ENCODE measurements around the gene STK25. TPM values are rescaled to one million over a fixed set of nuclear protein-coding genes. Genes with fewer than 3 reads are reported as not detected.

STK25 gene
- total RNA-seq, 2 experiments from 2014 or later = 120 to 201 TPM

GRCh38 chr2:241540401-241540770 lies 32.0 kb upstream of the STK25 start:
- Histone ChIP-seq H3K36me3 (ENCODE audit: insufficient read depth, low read length) (no peaks in the 10 kb centered on the region), H3K4me2 (ENCODE audit: low read length) (no peak overlapping the region), H3K9me2 (ENCODE audit: insufficient read depth, low read length) (no peaks in the 10 kb centered on the region), H3K79me2 (ENCODE audit: insufficient read depth, low read depth, low read length) (no peaks in the 10 kb centered on the region), H3K4me1 (ENCODE audit: insufficient read depth, low read length, poor library complexity, severe bottlenecking) (no peaks in the 10 kb centered on the region), H3K9me3 (ENCODE audit: low read length) (no peaks in the 10 kb centered on the region), H3K4me3 (ENCODE audit: low read depth, low read length, poor library complexity, severe bottlenecking) (no peak overlapping the region), H3K27ac (ENCODE audit: low read depth, low read length, poor library complexity, severe bottlenecking) (no peak overlapping the region), H2AFZ (ENCODE audit: low read length) (no peak overlapping the region), H4K20me1 (ENCODE audit: insufficient read depth, low read length) (no peaks in the 10 kb centered on the region)
- ChIA-PET CTCF (ENCODE audit: unreplicated experiment) (no interaction called here), POLR2A (no interaction called here)
- intact Hi-C loops (cut with micrococcal nuclease; ENCODE audit: unreplicated experiment) = no loop called here
- no TSS peak for BruUV-seq (replicated peaks)
- DNase-seq (ENCODE audit: low spot score) = no peak
- no peak for TF ChIP-seq EZH2phosphoT487 (IDR thresholded peaks at IDR 0.05; ENCODE audit: borderline replicate concordance, low read depth, low read length)
- TF ChIP-seq CTCF (conservative IDR thresholded peaks at IDR 0.05; ENCODE audit: low read length) = no peak

- no peaks in the 10 kb centered on the region for H3K36me3 ChIP-seq (ENCODE audit: insufficient read depth, low read length)
- no peaks in the 10 kb centered on the region for H3K4me1 ChIP-seq (ENCODE audit: insufficient read depth, low read length, poor library complexity, severe bottlenecking)
- no peaks in the 10 kb centered on the region for H4K20me1 ChIP-seq (ENCODE audit: insufficient read depth, low read length)
- POLR2A ChIA-PET = no interaction called here
- H3K79me2 ChIP-seq (ENCODE audit: insufficient read depth, low read depth, low read length) = no peaks in the 10 kb centered on the region
- no peaks in the 10 kb centered on the region for H3K9me3 ChIP-seq (ENCODE audit: low read length)
- no peak overlapping the region for H3K4me3 ChIP-seq (ENCODE audit: low read depth, low read length, poor library complexity, severe bottlenecking)
- no TSS peak for BruUV-seq (replicated peaks)
- H3K27ac ChIP-seq (ENCODE audit: low read depth, low read length, poor library complexity, severe bottlenecking) = no peak overlapping the region
- no peak overlapping the region for H2AFZ ChIP-seq (ENCODE audit: low read length)
- intact Hi-C loops (cut with micrococcal nuclease; ENCODE audit: unreplicated experiment) = no loop called here
- DNase-seq (ENCODE audit: low spot score) = no peak
- TF ChIP-seq EZH2phosphoT487 (IDR thresholded peaks at IDR 0.05; ENCODE audit: borderline replicate concordance, low read depth, low read length) (no peak), CTCF (conservative IDR thresholded peaks at IDR 0.05; ENCODE audit: low read length) (no peak)
- CTCF ChIA-PET (ENCODE audit: unreplicated experiment) = no interaction called here
- H3K4me2 ChIP-seq (ENCODE audit: low read length) = no peak overlapping the region
- no peaks in the 10 kb centered on the region for H3K9me2 ChIP-seq (ENCODE audit: insufficient read depth, low read length)
Measured at GRCh38 chr2:241539616-241540374, 31.4 kb upstream of the STK25 start.

- CTCF ChIA-PET (ENCODE audit: unreplicated experiment) = no interaction called here
- Histone ChIP-seq H3K4me1 (ENCODE audit: insufficient read depth, low read length, poor library complexity, severe bottlenecking) (no peaks in the 10 kb centered on the region), H3K36me3 (ENCODE audit: insufficient read depth, low read length) (no peaks in the 10 kb centered on the region), H2AFZ (ENCODE audit: low read length) (no peak overlapping the region), H3K4me3 (ENCODE audit: low read depth, low read length, poor library complexity, severe bottlenecking) (no peak overlapping the region), H4K20me1 (ENCODE audit: insufficient read depth, low read length) (no peaks in the 10 kb centered on the region), H3K27ac (ENCODE audit: low read depth, low read length, poor library complexity, severe bottlenecking) (no peak overlapping the region), H3K4me2 (ENCODE audit: low read length) (no peak overlapping the region), H3K9me2 (ENCODE audit: insufficient read depth, low read length) (no peaks in the 10 kb centered on the region), H3K9me3 (ENCODE audit: low read length) (no peaks in the 10 kb centered on the region), H3K79me2 (ENCODE audit: insufficient read depth, low read depth, low read length) (no peaks in the 10 kb centered on the region)
- TF ChIP-seq CTCF (conservative IDR thresholded peaks at IDR 0.05; ENCODE audit: low read length) = no peak
- no peak for DNase-seq (ENCODE audit: low spot score)
- POLR2A ChIA-PET = no interaction called here
- intact Hi-C loops (cut with micrococcal nuclease; ENCODE audit: unreplicated experiment) = no loop called here
- BruUV-seq (replicated peaks) = no TSS peak
Measured at GRCh38 chr2:241538838-241539615, 30.6 kb upstream of the STK25 start.
